ENCODE results near the gene RALGPS1. TPM values are rescaled to one million over a fixed set of nuclear protein-coding genes. Genes with fewer than 3 reads are reported as not detected.

Gene RALGPS1
- total and polyA plus RNA-seq, 2 of the 8 experiments (the other 6 are each of a cell fraction or from before 2014, with no cell fraction given) = 20.0 to 23.5 TPM

DNA sequence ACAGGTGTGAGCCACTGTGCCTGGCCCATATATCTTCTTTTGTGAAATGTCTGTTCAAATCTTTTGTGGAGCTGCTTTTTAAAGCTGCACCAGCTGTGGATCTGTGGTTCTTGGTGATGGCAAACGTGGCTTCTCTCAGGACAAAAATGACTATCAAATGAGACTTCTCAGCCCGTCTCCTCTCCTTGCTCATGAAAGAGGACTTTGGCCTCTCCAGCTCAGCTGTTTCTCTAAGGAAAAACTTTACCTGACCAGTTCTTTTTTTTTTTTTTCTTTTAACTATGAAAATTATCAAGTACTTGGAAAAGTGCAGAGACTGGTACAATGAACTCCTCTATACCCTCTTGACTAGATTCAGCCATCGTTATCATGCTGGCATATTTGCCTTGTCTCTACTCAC, 44.8 kb downstream of the RALGPS1 start:
- H3K4me1 ChIP-seq (replicated peaks in 1 of 4; ENCODE audit: control insufficient read depth in 3 of 4, insufficient read depth in 4 of 4, low read length in 3 of 4) = no peaks in the 10 kb centered on the region
- no peak overlapping the region for H3K23ac ChIP-seq (ENCODE audit: insufficient read length)
- WGBS, 2 experiments (ENCODE audit: extremely low coverage in 1 of 2, insufficient coverage in 1 of 2, insufficient read length in 1 of 2, insufficient replicate concordance in 2 of 2, low coverage in 1 of 2, low lambda C conversion rate in 2 of 2, missing lambda C conversion rate in 1 of 2) = 88% methylated on average over 3 of the region's 3 CpGs; no CpG with 5 or more reads in 1 of the 2 experiments
- H3K9me3 ChIP-seq (ENCODE audit: insufficient read depth in 2 of 2, low read depth in 1 of 2, low read length in 1 of 2) = no peaks in the 10 kb centered on the region
- no peaks in the 10 kb centered on the region for H3K36me3 ChIP-seq (ENCODE audit: control insufficient read depth in 2 of 4, insufficient read depth in 4 of 4, low read length in 3 of 4)
- H2BK20ac ChIP-seq (ENCODE audit: low read length) = no peak overlapping the region
- H2BK120ac ChIP-seq (replicated peaks; ENCODE audit: low read depth, low read length) = no peak overlapping the region
- no peak overlapping the region for H3K4me2 ChIP-seq (ENCODE audit: insufficient read depth in 1 of 2, low read depth in 2 of 2, low read length in 2 of 2)
- H3K18ac ChIP-seq (ENCODE audit: extremely low read depth, low read length) = no peak overlapping the region
- no peak overlapping the region for H3K9ac ChIP-seq (replicated peaks in 1 of 4; ENCODE audit: extremely low read depth in 1 of 4, low read depth in 3 of 4, low read length in 3 of 4)
- no peak for TF ChIP-seq TAF7 (optimal IDR thresholded peaks at IDR 0.05; ENCODE audit: borderline replicate concordance, low read depth, low read length)
- TF ChIP-seq POU5F1 (IDR thresholded peaks at IDR 0.05; ENCODE audit: low read depth, low read length) = no peak
- TF ChIP-seq GABPA (IDR thresholded peaks at IDR 0.05; ENCODE audit: borderline replicate concordance, insufficient read depth, low read length) = no peak
- TF ChIP-seq CEBPB (IDR thresholded peaks at IDR 0.05; ENCODE audit: low read depth, low read length) = no peak
- no peak for TF ChIP-seq SRF (IDR thresholded peaks at IDR 0.05; ENCODE audit: low read depth, low read length)
- no peak for TF ChIP-seq ASH2L (IDR thresholded peaks at IDR 0.05; ENCODE audit: low read length)
- no peak for TF ChIP-seq EP300 (IDR thresholded peaks at IDR 0.05; ENCODE audit: borderline replicate concordance in 1 of 2, low read depth in 2 of 2, low read length in 2 of 2)
- no peak for TF ChIP-seq RAD21 (IDR thresholded peaks at IDR 0.05 in 1 of 2, conservative IDR thresholded peaks at IDR 0.05 in 1 of 2; ENCODE audit: low read depth in 2 of 2, low read length in 2 of 2)
- TF ChIP-seq SIRT6 (IDR thresholded peaks at IDR 0.05; ENCODE audit: low read length) = no peak
- TF ChIP-seq NANOG (IDR thresholded peaks at IDR 0.05; ENCODE audit: insufficient read depth, low read depth, low read length, poor library complexity, severe bottlenecking) = no peak
- TF ChIP-seq ZNF274 (IDR thresholded peaks at IDR 0.05; ENCODE audit: borderline replicate concordance, extremely low read depth, low read length) = no peak
- H4K5ac ChIP-seq (ENCODE audit: insufficient read length, low read depth, low read length) = no peak overlapping the region
- FAIRE-seq = no peak
- H3K56ac ChIP-seq (replicated peaks; ENCODE audit: insufficient read length, low read depth, low read length) = no peak overlapping the region
- POLR2A ChIA-PET (ENCODE audit: partially characterized antibody) = interaction anchor here (0.6 kb wide), 1 partner anchor 489 kb away, joined by 3 read pairs; no protein-coding TSS in a partner anchor
- no peak overlapping the region for H4K8ac ChIP-seq (ENCODE audit: extremely low read depth, insufficient read depth, low read length)
- no peaks in the 10 kb centered on the region for H3K23me2 ChIP-seq (ENCODE audit: low read depth, low read length)
- no peaks in the 10 kb centered on the region for H3K27me3 ChIP-seq (replicated peaks in 1 of 4; ENCODE audit: control insufficient read depth in 3 of 4, extremely low read depth in 1 of 4, insufficient read depth in 3 of 4, low read length in 3 of 4)
- H3K79me2 ChIP-seq (ENCODE audit: control insufficient read depth in 1 of 2, insufficient read depth in 2 of 2, low read length in 2 of 2) = peaks cover 0 to 4% of the 10 kb centered on the region in 2 experiments; a peak in 1 of 4 replicates
- H2BK15ac ChIP-seq (ENCODE audit: low read length) = no peak overlapping the region
- H3K4ac ChIP-seq (replicated peaks; ENCODE audit: insufficient read length, low read depth, low read length) = no peak overlapping the region
- no peak overlapping the region for H3K4me3 ChIP-seq (ENCODE audit: extremely low read depth in 1 of 4, insufficient read depth in 2 of 4, low read depth in 3 of 4, low read length in 4 of 4)
- no peak for DNase-seq (ENCODE audit: low read depth in 1 of 2, low spot score in 2 of 2)
- H4K20me1 ChIP-seq (replicated peaks in 1 of 2; ENCODE audit: control insufficient read depth in 1 of 2, insufficient read depth in 2 of 2, low read length in 2 of 2) = peaks cover 1% of the 10 kb centered on the region in 2 experiments
- H2AFZ ChIP-seq (ENCODE audit: low read length) = no peak overlapping the region
- no peak overlapping the region for H3K27ac ChIP-seq (ENCODE audit: low read depth, low read length)
- CTCF ChIA-PET (ENCODE audit: partially characterized antibody) = interaction anchor here (0.6 to 14.3 kb wide), 5 partner anchors 16 to 582 kb away, joined by 3 to 168 read pairs (median 3); no protein-coding TSS in a partner anchor
- no peak overlapping the region for H2BK5ac ChIP-seq (ENCODE audit: low read depth, low read length)
- H2AK5ac ChIP-seq (ENCODE audit: low read depth, low read length) = no peak overlapping the region
- H4K91ac ChIP-seq (replicated peaks; ENCODE audit: insufficient read length, low read length) = no peak overlapping the region
- no peak overlapping the region for H3K14ac ChIP-seq (ENCODE audit: insufficient read length)
- H3K79me1 ChIP-seq (ENCODE audit: low read depth, low read length) = peaks cover 4% of the 10 kb centered on the region
- no peak overlapping the region for H2BK12ac ChIP-seq (ENCODE audit: low read depth, low read length)

Data from H1 (cell line).